Chondrocyte (in vitro differentiated cells): Measurements from ENCODE around the gene DHRS11. TPM values are rescaled to one million over a fixed set of nuclear protein-coding genes. Genes with fewer than 3 reads are reported as not detected.

Experiments used
- DNase-seq: peaks from one replicate; pipeline ENCODE4 v3.0.0; 2021; ENCODE audit warnings: mixed read lengths, low spot score
- H3K27ac Mint-ChIP-seq: one replicate; pipeline ENCODE4 v1.8.0; 2021; ENCODE audit warnings: mild to moderate bottlenecking, moderate library complexity, mixed read lengths; ENCODE audit not compliant: unreplicated experiment
- H3K27me3 Mint-ChIP-seq: 2 replicates; pipeline ENCODE4 v1.8.0; 2021; ENCODE audit warnings: low read depth, mixed read lengths
- H3K36me3 Mint-ChIP-seq: 2 replicates; pipeline ENCODE4 v1.8.0; 2021; ENCODE audit warnings: low read depth, mixed read lengths
- H3K4me1 Mint-ChIP-seq: 2 replicates; pipeline ENCODE4 v1.8.0; 2021; ENCODE audit warnings: low read depth, mild to moderate bottlenecking, mixed read lengths
- H3K4me3 Mint-ChIP-seq: one replicate; pipeline ENCODE4 v1.8.0; 2021; ENCODE audit warnings: mild to moderate bottlenecking, moderate library complexity, mixed read lengths; ENCODE audit not compliant: unreplicated experiment
- H3K9me3 Mint-ChIP-seq: 2 replicates; pipeline ENCODE4 v1.8.0; 2021; ENCODE audit warnings: low read depth, mixed read lengths
- CTCF ChIP-seq: fragments of 200-600 bp; sonication (generic); IDR thresholded peaks from 2 replicates; pipeline ENCODE4 v1.5.0; 2021; ENCODE audit warnings: antibody characterized with exemption, mild to moderate bottlenecking, moderate library complexity
- total RNA-seq: library from RNA; stranded (reverse); gene quantifications from 3 replicates; pipeline ENCODE4 v1.2.1, GENCODE V29; 2021

The DHRS11 gene
- total RNA-seq, 1 donor from 2014 or later = 4.2 TPM

GRCh38 chr17:36616061-36617029, 24.7 kb downstream of the DHRS11 start:
- Mint-ChIP-seq H3K27ac (no peak overlapping the region), H3K27me3 (no peaks in the 10 kb centered on the region)

GRCh38 chr17:36617773-36618172, 26.1 kb downstream of the DHRS11 start:
- H3K27me3 Mint-ChIP-seq = no peaks in the 10 kb centered on the region
- DNase-seq = no peak
- H3K4me1 Mint-ChIP-seq = no peaks in the 10 kb centered on the region
- H3K4me3 Mint-ChIP-seq = no peak overlapping the region
- H3K36me3 Mint-ChIP-seq = peaks cover 2% of the 10 kb centered on the region
- no peaks in the 10 kb centered on the region for H3K9me3 Mint-ChIP-seq
- no peak overlapping the region for H3K27ac Mint-ChIP-seq
- TF ChIP-seq CTCF = no peak

More at GRCh38 chr17:36616061-36617029, 24.7 kb downstream of the DHRS11 start:
- Mint-ChIP-seq H3K4me1 (no peaks in the 10 kb centered on the region), H3K9me3 (no peaks in the 10 kb centered on the region), H3K4me3 (no peak overlapping the region), H3K36me3 (peaks cover 2% of the 10 kb centered on the region)
- no peak for DNase-seq
- no peak for TF ChIP-seq CTCF

GRCh38 chr17:36623281-36623680, 31.6 kb downstream of the DHRS11 start:
- no peaks in the 10 kb centered on the region for H3K27me3 Mint-ChIP-seq
- no peak for TF ChIP-seq CTCF
- no peak for DNase-seq
- H3K4me1 Mint-ChIP-seq = no peaks in the 10 kb centered on the region
- H3K4me3 Mint-ChIP-seq = no peak overlapping the region
- no peaks in the 10 kb centered on the region for H3K36me3 Mint-ChIP-seq
- H3K9me3 Mint-ChIP-seq = no peaks in the 10 kb centered on the region
- H3K27ac Mint-ChIP-seq = no peak overlapping the region

GRCh38 chr17:36625188-36625587, 33.5 kb downstream of the DHRS11 start:
- peaks cover 3% of the 10 kb centered on the region for H3K4me1 Mint-ChIP-seq
- no peaks in the 10 kb centered on the region for H3K9me3 Mint-ChIP-seq
- H3K4me3 Mint-ChIP-seq = no peak overlapping the region
- H3K27me3 Mint-ChIP-seq = no peaks in the 10 kb centered on the region
- no peak for TF ChIP-seq CTCF
- no peak for DNase-seq
- no peaks in the 10 kb centered on the region for H3K36me3 Mint-ChIP-seq
- H3K27ac Mint-ChIP-seq = no peak overlapping the region

GRCh38 chr17:36627101-36627500, 35.4 kb downstream of the DHRS11 start:
- H3K36me3 Mint-ChIP-seq = no peaks in the 10 kb centered on the region
- no peak overlapping the region for H3K27ac Mint-ChIP-seq
- no peaks in the 10 kb centered on the region for H3K9me3 Mint-ChIP-seq
- DNase-seq = no peak
- H3K27me3 Mint-ChIP-seq = peaks cover 9% of the 10 kb centered on the region
- TF ChIP-seq CTCF = no peak
- H3K4me3 Mint-ChIP-seq = no peak overlapping the region
- peaks cover 3% of the 10 kb centered on the region for H3K4me1 Mint-ChIP-seq
